Liver (tissue), 9 donors: ENCODE measurements around the gene PHC3. TPM values are rescaled to one million over a fixed set of nuclear protein-coding genes. Genes with fewer than 3 reads are reported as not detected.

Source experiments
- DNase-seq: peaks from one replicate; pipeline ENCODE4 v3.0.0-alpha.2; 2017; ENCODE audit warnings: low spot score
- H3K27ac ChIP-seq, 2 donors: one replicate each; pipeline ENCODE4 v1.7.0; 2013; ENCODE audit warnings: inconsistent platforms in 2 of 2, low read length in 2 of 2, control low read depth in 1 of 2, low read depth in 1 of 2, mild to moderate bottlenecking in 1 of 2
- H3K27me3 ChIP-seq, 4 donors: one replicate each; pipeline versions ENCODE4 v1.6.1 to v1.7.0; 2013; ENCODE audit warnings: low read length in 3 of 4, inconsistent platforms in 1 of 4, mild to moderate bottlenecking in 1 of 4, moderate library complexity in 1 of 4; ENCODE audit not compliant: control insufficient read depth in 4 of 4, insufficient read depth in 4 of 4
- H3K36me3 ChIP-seq, 4 donors: one replicate each; pipeline versions ENCODE4 v1.6.1 to v1.7.0; 2013; ENCODE audit warnings: low read length in 3 of 4, mild to moderate bottlenecking in 3 of 4, low read depth in 1 of 4, moderate library complexity in 1 of 4; ENCODE audit not compliant: control insufficient read depth in 4 of 4, insufficient read depth in 3 of 4
- H3K4me1 ChIP-seq, 4 donors: one replicate each; pipeline versions ENCODE4 v1.6.1 to v1.7.0; 2013; ENCODE audit warnings: low read length in 3 of 4, mild to moderate bottlenecking in 3 of 4, moderate library complexity in 1 of 4; ENCODE audit not compliant: control insufficient read depth in 4 of 4, insufficient read depth in 4 of 4
- H3K4me3 ChIP-seq, 3 donors: one replicate each; pipeline versions ENCODE4 v1.6.1 to v1.7.0; 2013; ENCODE audit warnings: low read length in 3 of 3, control low read depth in 1 of 3, low read depth in 1 of 3, mild to moderate bottlenecking in 1 of 3
- H3K9ac ChIP-seq, 2 donors: one replicate each; pipeline ENCODE4 v1.7.0; 2013; ENCODE audit warnings: low read length in 2 of 2, mild to moderate bottlenecking in 2 of 2, moderate library complexity in 2 of 2, control low read depth in 1 of 2, low read depth in 1 of 2
- H3K9me3 ChIP-seq, 4 donors: one replicate each; pipeline versions ENCODE4 v1.6.1 to v1.7.0; 2013; ENCODE audit warnings: low read length in 3 of 4; ENCODE audit not compliant: control insufficient read depth in 4 of 4
- FOXA2 ChIP-seq: IDR thresholded peaks from 2 replicates; pipeline ENCODE4 v1.6.1; 2016; ENCODE audit warnings: antibody characterized with exemption
- HNF4A ChIP-seq, 2 donors: conservative IDR thresholded peaks; 2 replicates each; pipeline ENCODE4 v1.6.1; 2016; ENCODE audit warnings: antibody characterized with exemption in 2 of 2, mild to moderate bottlenecking in 2 of 2
- HNF4G ChIP-seq: IDR thresholded peaks from 2 replicates; pipeline ENCODE4 v1.6.1; 2016; ENCODE audit warnings: antibody characterized with exemption
- NR2F2 ChIP-seq: IDR thresholded peaks from 2 replicates; pipeline ENCODE4 v1.6.1; 2016; ENCODE audit warnings: antibody characterized with exemption
- RAD21 ChIP-seq, 2 donors: IDR thresholded peaks; 2 replicates each; pipeline ENCODE4 v1.6.1; 2016; ENCODE audit warnings: antibody characterized with exemption in 2 of 2, mild to moderate bottlenecking in 2 of 2
- RXRA ChIP-seq, 2 donors: IDR thresholded peaks; 2 replicates each; pipeline ENCODE4 v1.6.1; 2017 to 2018; ENCODE audit warnings: antibody characterized with exemption in 2 of 2, mild to moderate bottlenecking in 1 of 2
- SP1 ChIP-seq: IDR thresholded peaks from 2 replicates; pipeline ENCODE4 v1.6.1; 2018; ENCODE audit warnings: antibody characterized with exemption, mild to moderate bottlenecking
- TAF1 ChIP-seq: conservative IDR thresholded peaks from 2 replicates; pipeline ENCODE4 v1.6.1; 2016; ENCODE audit warnings: antibody characterized with exemption, mild to moderate bottlenecking
- YY1 ChIP-seq: IDR thresholded peaks from 2 replicates; pipeline ENCODE4 v1.6.1; 2016; ENCODE audit warnings: antibody characterized with exemption, mild to moderate bottlenecking
- WGBS: extraction: QIAGEN DNeasy Blood & Tissue Kit; methylation state at CpG from one replicate; pipeline ENCODE4 v1.1.7; 2013; 5-methylcytosine and 5-hydroxymethylcytosine counted together
- polyA plus RNA-seq, 2 donors: library from polyadenylated mRNA; stranded (reverse) in 1 of 2; unstranded in 1 of 2; fragments of 200-250 nt in 1 of 2; fragments of >200 nt in 1 of 2; fragmentation: Nextera tagmentation in 1 of 2; extraction: Ambion mirVana in 1 of 2; gene quantifications; one replicate each; pipeline versions ENCODE4 v1.2.1 to v1.2.3, GENCODE V29; 2013 to 2015
- total RNA-seq, 2 donors: library from RNA; depleted of rRNA; stranded (reverse); fragments of >200 nt; gene quantifications; one replicate each; pipeline ENCODE4 v1.2.3, GENCODE V29; 2014
- TF ChIP-seq, protein P1 (sequence below): IDR thresholded peaks from 2 replicates; pipeline ENCODE4 v1.6.1; 2016; ENCODE audit warnings: antibody characterized with exemption
- TF ChIP-seq, protein P2 (sequence below): IDR thresholded peaks from 2 replicates; pipeline ENCODE4 v1.6.1; 2016; ENCODE audit warnings: antibody characterized with exemption, mild to moderate bottlenecking
- TF ChIP-seq, protein P3 (sequence below): fragments of 150-350 bp; IDR thresholded peaks from 2 replicates; pipeline ENCODE4 v1.5.1; 2017; ENCODE audit warnings: improper control_type of control experiment, low read depth, low read length; ENCODE audit not compliant: missing input control
- TF ChIP-seq, protein P4 (sequence below): IDR thresholded peaks from 2 replicates; pipeline ENCODE4 v1.6.1; 2016; ENCODE audit warnings: antibody characterized with exemption
- donor health status: healthy.
- donor health status: healthy.
- donor health status: healthy.
- donor health status: healthy.
- donor health status: healthy.

The PHC3 gene
- total and polyA plus RNA-seq, 4 donors: 3.9 to 44.7 (median 24.2) TPM

DNA sequence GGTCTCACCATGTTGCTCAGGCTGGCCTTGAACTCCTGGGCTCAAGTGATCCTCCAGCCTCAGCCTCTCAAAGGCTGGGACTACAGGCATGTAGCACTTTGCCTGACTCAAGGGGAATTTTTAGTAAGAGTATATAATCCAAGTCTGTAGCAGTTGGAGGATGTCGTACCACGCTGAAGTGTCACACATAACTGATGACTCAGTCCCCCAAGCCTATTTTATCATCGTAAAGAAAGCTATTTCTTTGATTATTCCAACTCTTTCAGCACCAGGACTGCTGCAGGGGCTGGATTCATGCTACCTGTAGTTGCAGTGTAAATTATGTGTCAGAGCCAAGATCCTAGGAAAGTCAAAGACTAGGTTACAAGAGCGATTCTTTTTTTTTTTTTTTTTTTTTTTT lies 39.3 kb upstream of the PHC3 start:
- no peak overlapping the region for H3K27ac ChIP-seq
- no peaks in the 10 kb centered on the region for H3K9me3 ChIP-seq
- H3K4me3 ChIP-seq: no peak overlapping the region
- DNase-seq: no peak
- no peaks in the 10 kb centered on the region for H3K36me3 ChIP-seq
- whole genome bisulfite sequencing: 91% methylated on average over 4 of the region's 4 CpGs
- no peak overlapping the region for H3K9ac ChIP-seq
- H3K4me1 ChIP-seq: peaks cover 2 to 15% (median 6%) of the 10 kb centered on the region in 4 donors
- TF ChIP-seq SP1 (no peak), TAF1 (no peak)
- no peaks in the 10 kb centered on the region for H3K27me3 ChIP-seq

DNA sequence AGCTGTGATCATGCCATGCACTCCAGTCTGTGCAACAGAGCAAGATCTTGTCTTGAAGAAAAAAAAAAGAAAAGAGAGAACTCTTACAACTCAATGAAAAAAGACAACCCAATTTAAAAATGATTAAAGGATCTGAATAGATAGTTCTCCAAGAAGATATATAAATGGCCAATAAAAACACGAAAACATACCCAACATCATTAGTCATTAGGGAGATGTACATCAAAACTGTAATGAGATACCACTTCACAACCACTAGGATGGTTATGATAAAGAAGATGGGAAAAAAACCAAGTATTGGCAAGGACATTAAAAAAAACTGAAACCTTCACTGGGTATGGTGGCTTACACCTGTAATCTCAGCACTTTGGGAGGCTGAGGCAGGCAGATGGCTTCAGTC lies 38.3 kb upstream of the PHC3 start:
- TF ChIP-seq SP1 (no peak), YY1 (no peak), RAD21 (IDR thresholded peaks at IDR 0.05) (no peak), HNF4G (no peak), RXRA (IDR thresholded peaks at IDR 0.05) (no peak), FOXA2 (no peak), HNF4A (conservative IDR thresholded peaks at IDR 0.05) (no peak), TAF1 (no peak), NR2F2 (no peak)
- TF ChIP-seq, protein P1, sequence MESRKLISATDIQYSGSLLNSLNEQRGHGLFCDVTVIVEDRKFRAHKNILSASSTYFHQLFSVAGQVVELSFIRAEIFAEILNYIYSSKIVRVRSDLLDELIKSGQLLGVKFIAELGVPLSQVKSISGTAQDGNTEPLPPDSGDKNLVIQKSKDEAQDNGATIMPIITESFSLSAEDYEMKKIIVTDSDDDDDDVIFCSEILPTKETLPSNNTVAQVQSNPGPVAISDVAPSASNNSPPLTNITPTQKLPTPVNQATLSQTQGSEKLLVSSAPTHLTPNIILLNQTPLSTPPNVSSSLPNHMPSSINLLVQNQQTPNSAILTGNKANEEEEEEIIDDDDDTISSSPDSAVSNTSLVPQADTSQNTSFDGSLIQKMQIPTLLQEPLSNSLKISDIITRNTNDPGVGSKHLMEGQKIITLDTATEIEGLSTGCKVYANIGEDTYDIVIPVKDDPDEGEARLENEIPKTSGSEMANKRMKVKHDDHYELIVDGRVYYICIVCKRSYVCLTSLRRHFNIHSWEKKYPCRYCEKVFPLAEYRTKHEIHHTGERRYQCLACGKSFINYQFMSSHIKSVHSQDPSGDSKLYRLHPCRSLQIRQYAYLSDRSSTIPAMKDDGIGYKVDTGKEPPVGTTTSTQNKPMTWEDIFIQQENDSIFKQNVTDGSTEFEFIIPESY: no peak
- TF ChIP-seq, protein P2, sequence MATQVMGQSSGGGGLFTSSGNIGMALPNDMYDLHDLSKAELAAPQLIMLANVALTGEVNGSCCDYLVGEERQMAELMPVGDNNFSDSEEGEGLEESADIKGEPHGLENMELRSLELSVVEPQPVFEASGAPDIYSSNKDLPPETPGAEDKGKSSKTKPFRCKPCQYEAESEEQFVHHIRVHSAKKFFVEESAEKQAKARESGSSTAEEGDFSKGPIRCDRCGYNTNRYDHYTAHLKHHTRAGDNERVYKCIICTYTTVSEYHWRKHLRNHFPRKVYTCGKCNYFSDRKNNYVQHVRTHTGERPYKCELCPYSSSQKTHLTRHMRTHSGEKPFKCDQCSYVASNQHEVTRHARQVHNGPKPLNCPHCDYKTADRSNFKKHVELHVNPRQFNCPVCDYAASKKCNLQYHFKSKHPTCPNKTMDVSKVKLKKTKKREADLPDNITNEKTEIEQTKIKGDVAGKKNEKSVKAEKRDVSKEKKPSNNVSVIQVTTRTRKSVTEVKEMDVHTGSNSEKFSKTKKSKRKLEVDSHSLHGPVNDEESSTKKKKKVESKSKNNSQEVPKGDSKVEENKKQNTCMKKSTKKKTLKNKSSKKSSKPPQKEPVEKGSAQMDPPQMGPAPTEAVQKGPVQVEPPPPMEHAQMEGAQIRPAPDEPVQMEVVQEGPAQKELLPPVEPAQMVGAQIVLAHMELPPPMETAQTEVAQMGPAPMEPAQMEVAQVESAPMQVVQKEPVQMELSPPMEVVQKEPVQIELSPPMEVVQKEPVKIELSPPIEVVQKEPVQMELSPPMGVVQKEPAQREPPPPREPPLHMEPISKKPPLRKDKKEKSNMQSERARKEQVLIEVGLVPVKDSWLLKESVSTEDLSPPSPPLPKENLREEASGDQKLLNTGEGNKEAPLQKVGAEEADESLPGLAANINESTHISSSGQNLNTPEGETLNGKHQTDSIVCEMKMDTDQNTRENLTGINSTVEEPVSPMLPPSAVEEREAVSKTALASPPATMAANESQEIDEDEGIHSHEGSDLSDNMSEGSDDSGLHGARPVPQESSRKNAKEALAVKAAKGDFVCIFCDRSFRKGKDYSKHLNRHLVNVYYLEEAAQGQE: no peak
- TF ChIP-seq, protein P3, sequence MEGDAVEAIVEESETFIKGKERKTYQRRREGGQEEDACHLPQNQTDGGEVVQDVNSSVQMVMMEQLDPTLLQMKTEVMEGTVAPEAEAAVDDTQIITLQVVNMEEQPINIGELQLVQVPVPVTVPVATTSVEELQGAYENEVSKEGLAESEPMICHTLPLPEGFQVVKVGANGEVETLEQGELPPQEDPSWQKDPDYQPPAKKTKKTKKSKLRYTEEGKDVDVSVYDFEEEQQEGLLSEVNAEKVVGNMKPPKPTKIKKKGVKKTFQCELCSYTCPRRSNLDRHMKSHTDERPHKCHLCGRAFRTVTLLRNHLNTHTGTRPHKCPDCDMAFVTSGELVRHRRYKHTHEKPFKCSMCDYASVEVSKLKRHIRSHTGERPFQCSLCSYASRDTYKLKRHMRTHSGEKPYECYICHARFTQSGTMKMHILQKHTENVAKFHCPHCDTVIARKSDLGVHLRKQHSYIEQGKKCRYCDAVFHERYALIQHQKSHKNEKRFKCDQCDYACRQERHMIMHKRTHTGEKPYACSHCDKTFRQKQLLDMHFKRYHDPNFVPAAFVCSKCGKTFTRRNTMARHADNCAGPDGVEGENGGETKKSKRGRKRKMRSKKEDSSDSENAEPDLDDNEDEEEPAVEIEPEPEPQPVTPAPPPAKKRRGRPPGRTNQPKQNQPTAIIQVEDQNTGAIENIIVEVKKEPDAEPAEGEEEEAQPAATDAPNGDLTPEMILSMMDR: no peak
- TF ChIP-seq, protein P4, sequence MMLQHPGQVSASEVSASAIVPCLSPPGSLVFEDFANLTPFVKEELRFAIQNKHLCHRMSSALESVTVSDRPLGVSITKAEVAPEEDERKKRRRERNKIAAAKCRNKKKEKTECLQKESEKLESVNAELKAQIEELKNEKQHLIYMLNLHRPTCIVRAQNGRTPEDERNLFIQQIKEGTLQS: no peak
- H3K36me3 ChIP-seq: no peaks in the 10 kb centered on the region
- WGBS: 97% methylated on average over 1 of the region's 1 CpG
- peaks cover 1 to 15% (median 6%) of the 10 kb centered on the region in 4 donors for H3K4me1 ChIP-seq
- DNase-seq: no peak
- H3K4me3 ChIP-seq: no peak overlapping the region
- no peaks in the 10 kb centered on the region for H3K27me3 ChIP-seq
- H3K27ac ChIP-seq: no peak overlapping the region
- no peaks in the 10 kb centered on the region for H3K9me3 ChIP-seq
- no peak overlapping the region for H3K9ac ChIP-seq
